HG02678 (cell line): ENCODE results near the gene XXYLT1.
A peak's percentile ranks its signal among the peaks of the same experiment; 100 is the strongest.

Experiments used
- ATAC-seq: cut with Tn5 transposase; IDR thresholded peaks from one replicate; pipeline ENCODE4 v1.9.1; 2021; ENCODE audit warnings: mild to moderate bottlenecking, moderate library complexity; ENCODE audit not compliant: unreplicated experiment

Gene XXYLT1

DNA sequence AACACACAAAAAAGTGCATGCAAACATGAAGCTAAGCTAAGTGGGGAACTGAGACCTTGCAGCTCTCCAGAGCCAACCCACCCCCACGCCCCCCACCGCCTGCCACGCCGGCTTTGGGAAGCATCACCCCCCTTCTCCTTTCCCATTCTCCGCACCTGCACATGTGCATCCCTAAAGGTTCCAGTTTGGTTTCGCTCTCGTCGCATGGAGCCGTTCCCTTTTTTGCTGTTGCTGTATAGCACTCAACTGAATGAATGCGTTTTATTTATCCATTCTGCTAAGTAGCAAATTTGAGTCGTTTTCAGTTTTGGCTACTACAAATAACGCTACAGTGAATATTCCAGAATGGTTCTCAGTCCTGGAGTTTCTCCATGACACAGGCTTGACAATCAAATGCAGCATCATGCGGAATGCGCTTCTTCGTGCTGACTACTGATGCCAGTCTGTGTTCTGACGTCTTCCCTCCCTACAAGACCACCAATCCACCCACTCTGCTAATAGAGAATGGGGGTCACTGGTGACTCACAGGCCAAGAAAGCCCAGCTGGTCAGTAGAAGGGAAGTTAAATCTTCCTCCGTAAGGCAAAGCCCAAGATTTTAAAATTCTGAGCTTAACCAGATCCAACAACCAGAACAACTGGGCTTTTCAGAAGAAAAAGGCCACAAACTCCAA, 115.3 kb downstream of the XXYLT1 start:
- ATAC-seq = no peak

- ATAC-seq = peak; percentile 39
These were observed 116.0 kb downstream of the XXYLT1 start for GRCh38 chr3:195154793-195155535.

DNA sequence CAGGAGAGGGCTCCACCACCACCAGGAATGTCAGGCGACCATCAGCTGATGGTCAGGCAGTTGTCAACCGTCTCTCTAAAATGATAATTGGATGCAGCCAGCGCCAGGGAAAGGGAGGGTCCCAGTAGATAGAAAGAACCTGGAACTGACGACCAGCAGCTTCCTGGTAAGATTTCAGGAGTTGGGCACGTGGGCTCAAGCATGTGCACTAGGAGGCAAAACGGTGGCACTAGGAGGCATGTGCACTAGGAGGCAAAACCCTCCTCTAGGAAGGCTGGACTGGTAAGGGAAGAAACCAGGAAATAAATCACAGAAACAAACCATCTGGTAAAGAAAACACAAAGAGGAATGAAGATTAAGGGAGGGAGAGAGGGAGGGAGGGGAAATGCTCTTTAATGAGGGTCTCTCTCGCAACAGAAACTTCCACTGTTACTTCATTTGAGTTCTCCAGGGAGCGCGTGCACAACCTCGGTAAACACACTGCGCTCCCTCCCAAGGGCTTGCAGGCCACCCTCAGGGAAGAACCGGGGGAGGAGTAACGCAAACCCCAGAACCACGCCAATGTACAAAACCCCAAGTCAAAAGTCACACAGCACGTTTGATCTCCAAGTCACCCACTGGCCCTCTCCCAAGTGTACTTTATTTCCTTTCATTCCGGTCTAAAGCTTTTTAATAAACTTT, 116.7 kb downstream of the XXYLT1 start:
- no peak for ATAC-seq

DNA sequence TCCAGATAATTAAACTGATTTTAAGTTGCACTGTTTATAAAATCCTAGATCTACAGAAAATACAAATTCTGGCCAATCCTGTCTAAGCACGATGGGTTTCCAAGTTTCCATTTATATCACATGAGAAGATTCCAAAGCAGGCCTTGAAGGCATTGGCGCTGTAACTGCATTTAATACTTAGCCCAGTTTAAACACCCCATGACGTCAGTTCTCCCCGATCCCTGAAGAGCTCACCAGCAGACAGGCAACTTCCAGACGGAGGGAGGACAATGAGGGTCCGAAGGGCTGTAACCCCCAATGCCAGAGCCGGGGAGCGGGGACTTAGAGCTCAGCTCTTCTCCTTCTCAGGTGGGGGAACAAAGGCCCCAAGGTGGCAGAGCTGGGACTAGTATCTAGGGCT, 117.3 kb downstream of the XXYLT1 start:
- ATAC-seq = no peak

GRCh38 chr3:195153130-195153529, 117.8 kb downstream of the XXYLT1 start:
- no peak for ATAC-seq

DNA sequence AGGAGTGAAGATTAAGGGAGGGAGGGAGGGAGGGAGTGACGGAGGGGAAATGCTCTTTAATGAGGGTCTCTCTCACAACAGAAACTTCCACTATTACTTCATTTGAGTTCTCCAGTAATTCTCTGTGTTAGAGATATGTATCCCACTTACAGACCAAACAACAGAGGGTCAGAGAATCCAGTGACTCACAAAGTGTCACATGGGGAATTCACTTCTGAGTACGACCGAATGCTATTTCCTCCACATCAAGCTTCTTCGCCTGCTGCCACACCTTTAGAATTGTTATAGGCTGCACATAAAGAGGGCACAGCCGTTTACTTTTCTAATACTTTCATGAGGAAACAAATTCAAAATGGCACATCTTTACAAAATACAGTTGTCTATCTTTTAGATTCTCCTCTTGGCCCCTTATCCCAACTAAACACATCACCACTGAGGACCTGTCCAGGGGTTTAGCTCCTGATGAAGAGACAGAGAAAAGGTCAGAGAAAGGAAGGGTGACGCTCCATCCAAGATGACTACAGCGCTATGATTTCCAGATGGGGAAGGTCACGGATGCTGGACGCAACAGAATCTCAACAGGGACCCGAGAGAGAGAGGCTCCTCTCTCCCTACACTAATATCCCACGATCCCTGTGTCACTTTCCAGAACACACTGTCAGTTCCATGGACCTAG, 119.0 kb downstream of the XXYLT1 start:
- ATAC-seq = no peak

DNA sequence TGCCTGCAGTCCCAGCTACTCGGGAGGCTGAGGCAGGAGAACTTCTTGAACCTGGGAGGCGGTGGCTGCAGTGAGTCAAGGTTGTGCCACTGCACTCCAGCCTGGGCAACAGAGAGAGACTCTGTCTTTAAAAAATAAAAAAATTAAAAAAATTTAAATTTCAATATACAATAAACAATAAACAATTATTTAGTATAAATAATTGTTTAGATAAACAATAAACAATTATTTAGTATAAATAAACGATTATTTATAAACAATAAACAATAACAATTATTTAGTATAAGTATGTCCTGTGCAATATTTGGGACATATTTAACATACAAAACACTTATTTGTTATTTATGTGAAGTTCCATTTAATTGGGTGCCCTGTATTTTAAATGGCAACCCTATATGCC, 119.6 kb downstream of the XXYLT1 start:
- no peak for ATAC-seq

DNA sequence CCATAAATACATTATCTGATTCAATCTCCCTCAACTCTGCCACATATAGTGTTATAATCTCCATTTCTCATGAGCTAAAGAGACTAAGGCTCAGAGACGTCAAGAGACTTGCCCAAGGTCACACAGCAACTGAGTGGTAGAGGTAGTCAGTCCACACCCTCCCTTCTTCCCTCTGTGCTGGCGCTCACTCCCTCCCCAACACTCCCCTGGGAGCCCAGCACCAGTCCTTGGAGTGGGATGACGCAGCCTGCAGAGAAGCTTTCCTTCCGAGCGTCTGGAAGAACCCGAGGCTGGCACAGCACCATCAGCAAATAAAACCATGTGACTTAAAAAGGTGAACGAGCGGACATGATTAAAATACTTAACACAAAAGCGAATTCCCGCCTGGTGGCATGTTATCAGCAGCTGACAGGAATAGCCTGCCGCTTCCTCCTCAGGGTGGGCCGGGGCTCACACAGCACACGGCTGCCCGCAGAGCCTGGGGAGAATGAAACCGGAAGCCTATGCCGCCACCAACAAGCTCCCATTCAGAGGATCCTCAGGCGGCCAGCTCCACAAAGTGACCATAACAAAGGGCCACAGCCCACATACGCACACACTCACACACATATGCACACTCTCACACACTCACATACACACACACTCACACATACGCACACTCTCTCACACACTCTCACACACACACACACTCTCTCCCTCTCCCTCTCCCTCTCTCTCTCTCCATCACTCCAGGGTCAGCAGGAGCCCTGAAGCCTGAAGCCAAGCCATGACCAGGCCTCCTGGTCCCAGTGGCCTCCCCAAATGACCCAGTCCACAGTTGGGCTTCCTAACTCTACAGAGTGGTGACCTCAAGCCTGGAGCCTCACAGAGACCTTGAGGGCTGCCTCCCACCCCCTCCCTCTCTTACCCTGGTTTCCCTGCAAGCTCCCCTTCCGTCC, 120.5 kb downstream of the XXYLT1 start:
- peak; percentile 37 for ATAC-seq

- no peak for ATAC-seq
These were observed 121.5 kb downstream of the XXYLT1 start for GRCh38 chr3:195149292-195150030.

DNA sequence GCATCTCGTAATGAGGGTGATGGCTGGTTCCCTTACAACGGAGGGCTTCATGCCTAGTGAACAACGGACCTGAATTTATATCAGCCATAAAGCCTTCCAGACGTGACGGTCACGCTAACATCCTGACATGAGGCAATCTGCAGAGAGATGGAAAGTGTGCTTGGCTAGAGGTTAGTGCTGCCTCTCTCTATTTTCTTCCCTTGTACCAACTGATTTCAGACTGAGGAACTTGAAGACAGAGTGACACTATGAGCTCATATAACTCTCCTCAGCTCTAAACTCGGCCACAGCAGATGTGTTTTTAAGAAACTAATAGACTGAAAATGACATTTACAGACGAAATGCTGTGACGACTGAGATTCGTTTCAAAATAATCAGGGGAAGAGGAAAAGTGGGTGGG, 122.4 kb downstream of the XXYLT1 start:
- no peak for ATAC-seq

DNA sequence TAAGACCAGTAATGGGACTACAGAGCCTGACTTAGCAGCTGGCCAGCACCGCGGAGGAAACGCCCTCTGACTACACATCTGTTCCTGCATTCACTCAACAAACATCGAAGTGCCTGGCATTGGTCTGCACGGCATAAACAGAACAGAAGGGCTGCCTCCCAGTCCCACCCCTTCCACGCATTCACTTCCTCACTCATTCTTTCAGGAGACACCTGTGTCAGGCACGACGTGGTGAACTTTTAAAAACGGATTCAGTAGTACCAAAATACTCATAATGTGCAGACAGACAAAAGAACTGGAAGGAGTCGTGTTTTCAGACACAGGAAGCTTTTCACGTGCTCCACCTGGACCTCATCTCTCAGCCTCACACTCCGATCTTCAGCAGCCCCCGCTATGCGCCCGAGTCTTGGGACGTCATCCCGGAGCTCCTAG, 123.3 kb downstream of the XXYLT1 start:
- peak; percentile 82 for ATAC-seq

DNA sequence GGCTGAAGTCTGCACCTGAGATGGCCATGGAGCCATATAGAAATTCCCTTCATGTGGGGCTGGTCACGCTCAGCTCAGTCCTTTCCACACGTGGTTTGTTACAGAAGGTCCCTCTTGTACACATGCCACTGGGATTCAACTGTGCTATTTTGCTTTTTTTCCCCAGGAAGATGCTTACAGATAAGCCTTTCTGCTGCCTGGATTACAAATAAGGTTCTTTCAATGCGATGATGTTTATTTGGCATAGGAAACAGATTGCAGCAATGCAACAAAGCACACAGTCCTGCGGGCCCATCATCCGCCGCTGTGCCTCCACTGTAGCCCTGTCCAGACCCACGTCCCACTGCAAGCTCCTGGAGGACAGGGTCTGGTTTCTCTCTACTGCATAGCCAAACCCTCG, 124.8 kb downstream of the XXYLT1 start:
- ATAC-seq = no peak

- no peak for ATAC-seq
These were observed 125.4 kb downstream of the XXYLT1 start for GRCh38 chr3:195145579-195145978.

DNA sequence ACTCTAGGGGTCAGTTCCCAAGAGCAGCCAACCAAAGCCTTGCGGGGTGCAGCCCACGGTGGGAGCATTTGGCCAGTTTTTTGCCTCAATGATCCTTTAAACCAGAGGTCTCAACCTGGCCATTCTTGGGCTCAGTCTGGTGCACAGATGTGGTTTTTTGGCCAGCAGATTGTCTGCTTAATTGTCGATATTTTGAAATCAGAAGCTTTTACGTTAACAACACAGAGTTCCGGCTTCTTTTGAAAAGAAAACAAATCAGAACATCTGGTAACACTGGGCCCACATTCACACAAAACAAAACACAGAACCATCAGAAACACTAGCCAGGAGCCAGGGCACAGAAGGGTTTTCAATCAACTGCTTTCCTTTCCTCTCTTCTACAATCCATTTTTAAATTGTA, 127.7 kb downstream of the XXYLT1 start:
- no peak for ATAC-seq

- ATAC-seq = no peak
These were observed 128.4 kb downstream of the XXYLT1 start for GRCh38 chr3:195142519-195142918.

DNA sequence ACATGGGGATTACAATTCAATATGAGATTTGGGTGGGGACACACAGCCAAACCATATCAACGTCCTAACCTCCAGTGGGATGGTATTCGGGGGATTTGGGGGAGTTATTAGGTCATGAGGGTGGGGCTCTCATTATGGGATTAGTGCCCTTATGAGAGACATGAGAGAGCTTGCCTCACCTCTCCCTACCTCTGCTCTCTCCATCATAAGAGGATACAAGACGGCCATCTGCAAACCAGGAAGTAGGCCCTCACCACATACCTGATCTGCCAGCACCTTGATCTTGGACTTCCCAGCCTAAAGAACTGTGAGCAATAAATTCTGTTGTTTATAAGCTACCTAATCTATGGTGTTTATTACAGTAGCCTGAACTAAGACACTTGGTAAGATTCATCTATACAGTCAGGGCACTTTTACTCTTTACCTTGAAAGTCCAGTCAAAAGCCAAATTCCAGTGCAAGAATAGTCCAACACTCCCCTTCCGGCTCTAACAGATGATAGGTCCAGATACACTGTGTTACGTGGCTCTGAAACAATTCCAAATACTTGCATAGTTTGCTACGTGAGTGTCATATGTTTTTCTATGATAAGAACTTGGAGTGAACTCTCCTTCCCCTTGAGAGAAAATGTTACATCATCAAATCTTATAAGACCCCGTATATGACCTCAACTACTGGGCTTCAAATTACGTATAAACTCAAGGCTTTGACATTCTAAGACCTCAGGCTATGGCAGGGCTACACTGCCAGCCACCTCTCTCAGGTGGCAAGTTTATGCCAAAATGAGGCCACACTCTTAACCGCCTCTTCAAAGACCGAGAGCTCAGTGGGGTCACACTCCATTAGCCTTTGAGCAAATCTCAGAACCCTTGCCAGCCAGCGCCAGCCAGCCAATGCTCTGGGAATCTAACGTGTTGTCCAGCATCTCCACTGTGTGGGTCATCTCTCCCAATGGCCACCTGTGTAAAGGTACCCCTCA, 129.9 kb downstream of the XXYLT1 start:
- no peak for ATAC-seq

DNA sequence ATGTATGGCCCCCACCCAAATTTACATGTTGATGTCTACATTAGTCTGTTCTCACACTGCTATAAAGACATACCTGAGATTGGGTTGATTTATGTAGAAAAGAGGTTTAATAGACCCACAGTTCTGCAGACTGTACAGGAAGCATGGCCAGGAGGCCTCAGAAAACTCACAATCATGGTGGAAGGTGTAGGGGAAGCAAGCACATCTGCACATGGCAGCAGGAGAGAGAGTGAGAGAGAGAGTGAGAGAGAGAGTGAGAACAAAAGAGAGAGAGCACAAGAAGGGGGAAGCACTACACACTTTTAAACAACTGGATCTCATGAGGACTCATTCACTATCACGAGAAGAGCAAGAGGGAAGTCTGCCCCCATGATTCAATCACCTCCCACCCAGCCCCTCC, 130.5 kb downstream of the XXYLT1 start:
- no peak for ATAC-seq

DNA sequence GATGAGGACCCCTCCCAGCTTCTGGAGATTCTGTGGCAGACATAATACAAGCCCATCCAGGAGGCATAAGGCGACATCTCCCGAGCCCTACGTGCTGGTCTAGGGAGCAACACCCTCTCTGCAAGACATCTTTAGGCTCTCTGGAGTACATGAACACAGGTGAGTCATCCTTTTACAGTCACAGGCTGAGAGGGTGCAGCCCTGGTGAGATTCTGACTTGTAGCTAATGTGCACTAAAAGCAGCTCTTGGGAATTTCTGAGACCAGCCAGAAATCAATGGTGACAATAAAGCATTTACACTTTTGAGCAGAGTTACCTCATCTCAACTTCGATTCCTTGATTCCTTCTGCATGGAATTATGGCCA, 131.1 kb downstream of the XXYLT1 start:
- ATAC-seq = no peak
